HUDEP-2 (cell line): ENCODE measurements around the gene UBR4.

Experiments used
- DNase-seq, 76 experiments: peaks; one replicate each; lab custom pipeline; 2025; ENCODE audit not compliant: unreplicated experiment in 76 of 76; lab: John Stamatoyannopoulos, UW

The UBR4 gene

GRCh38 chr1:19153169-19153568 is 56.9 kb downstream of the UBR4 start:
- no peak for DNase-seq

GRCh38 chr1:19151537-19151936 is 58.5 kb downstream of the UBR4 start:
- DNase-seq: peak in 6 of 76 experiments; percentile 4 to 21 (median 8)

GRCh38 chr1:19149736-19150135 is 60.3 kb downstream of the UBR4 start:
- DNase-seq: no peak

GRCh38 chr1:19140465-19140864 is 69.6 kb downstream of the UBR4 start:
- no peak for DNase-seq

- no peak for DNase-seq
These were observed 70.4 kb downstream of the UBR4 start for GRCh38 chr1:19139711-19140110.

GRCh38 chr1:19138958-19139581 is 71.0 kb downstream of the UBR4 start:
- DNase-seq: no peak

GRCh38 chr1:19138331-19138730 is 71.7 kb downstream of the UBR4 start:
- DNase-seq: peak in 3 of 76 experiments; percentile 2 to 17 (median 9)

GRCh38 chr1:19137158-19137557 is 72.9 kb downstream of the UBR4 start:
- no peak for DNase-seq

GRCh38 chr1:19133360-19133759 is 76.7 kb downstream of the UBR4 start:
- DNase-seq: no peak

GRCh38 chr1:19130468-19130867 is 79.6 kb downstream of the UBR4 start:
- DNase-seq: no peak

GRCh38 chr1:19128968-19129514 is 81.0 kb downstream of the UBR4 start:
- no peak for DNase-seq

- no peak for DNase-seq
These were observed 85.8 kb downstream of the UBR4 start for GRCh38 chr1:19124273-19124672.

- no peak for DNase-seq
These were observed 86.2 kb downstream of the UBR4 start for GRCh38 chr1:19123837-19124236.

- peak in 2 of 76 experiments; percentile 1 to 5 for DNase-seq
These were observed 87.4 kb downstream of the UBR4 start for GRCh38 chr1:19122668-19123067.

- no peak for DNase-seq
These were observed 88.9 kb downstream of the UBR4 start for GRCh38 chr1:19121192-19121591.

GRCh38 chr1:19120070-19120469 is 90.0 kb downstream of the UBR4 start:
- DNase-seq: no peak

GRCh38 chr1:19115082-19115808 is 94.8 kb downstream of the UBR4 start:
- DNase-seq: no peak

- DNase-seq: peak in 25 of 76 experiments; percentile 4 to 35 (median 13)
These were observed 96.4 kb downstream of the UBR4 start for GRCh38 chr1:19113697-19114092.

GRCh38 chr1:19112891-19113696 is 97.0 kb downstream of the UBR4 start:
- DNase-seq: peak in 8 of 76 experiments; percentile 10 to 39 (median 17)

GRCh38 chr1:19110257-19110927 is 99.7 kb downstream of the UBR4 start:
- DNase-seq: no peak

GRCh38 chr1:19109545-19109944 is 100.5 kb downstream of the UBR4 start:
- no peak for DNase-seq
